ENCODE results near the gene SCNN1A. TPM values are rescaled to one million over a fixed set of nuclear protein-coding genes. Genes with fewer than 3 reads are reported as not detected.

SCNN1A gene
- total and polyA plus RNA-seq, 11 donors = 0.11 to 3.9 (median 0.43) TPM; not detected in 4

DNA sequence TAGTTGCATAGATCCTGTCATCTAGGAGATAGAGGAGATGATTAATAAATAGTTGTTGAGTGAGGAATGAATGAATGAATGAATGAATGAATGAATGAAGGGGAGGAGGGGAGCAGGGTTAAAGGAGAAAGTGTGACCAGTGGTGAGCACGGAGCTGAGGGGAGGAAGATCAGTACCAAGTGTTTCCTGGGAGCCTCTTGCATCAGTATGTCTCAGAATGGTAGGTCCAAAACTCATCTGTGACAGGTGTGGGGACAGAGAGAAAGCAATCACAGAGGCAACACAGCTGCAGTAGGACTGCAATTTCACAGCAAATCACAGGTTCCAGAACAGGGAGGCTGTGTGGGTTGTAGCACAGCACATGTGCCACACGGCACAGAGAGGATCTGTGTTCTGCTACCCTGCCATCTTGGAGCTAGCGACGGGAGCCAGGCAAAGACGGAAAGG is 19.0 kb downstream of the SCNN1A start:
- ATAC-seq = no peak

DNA sequence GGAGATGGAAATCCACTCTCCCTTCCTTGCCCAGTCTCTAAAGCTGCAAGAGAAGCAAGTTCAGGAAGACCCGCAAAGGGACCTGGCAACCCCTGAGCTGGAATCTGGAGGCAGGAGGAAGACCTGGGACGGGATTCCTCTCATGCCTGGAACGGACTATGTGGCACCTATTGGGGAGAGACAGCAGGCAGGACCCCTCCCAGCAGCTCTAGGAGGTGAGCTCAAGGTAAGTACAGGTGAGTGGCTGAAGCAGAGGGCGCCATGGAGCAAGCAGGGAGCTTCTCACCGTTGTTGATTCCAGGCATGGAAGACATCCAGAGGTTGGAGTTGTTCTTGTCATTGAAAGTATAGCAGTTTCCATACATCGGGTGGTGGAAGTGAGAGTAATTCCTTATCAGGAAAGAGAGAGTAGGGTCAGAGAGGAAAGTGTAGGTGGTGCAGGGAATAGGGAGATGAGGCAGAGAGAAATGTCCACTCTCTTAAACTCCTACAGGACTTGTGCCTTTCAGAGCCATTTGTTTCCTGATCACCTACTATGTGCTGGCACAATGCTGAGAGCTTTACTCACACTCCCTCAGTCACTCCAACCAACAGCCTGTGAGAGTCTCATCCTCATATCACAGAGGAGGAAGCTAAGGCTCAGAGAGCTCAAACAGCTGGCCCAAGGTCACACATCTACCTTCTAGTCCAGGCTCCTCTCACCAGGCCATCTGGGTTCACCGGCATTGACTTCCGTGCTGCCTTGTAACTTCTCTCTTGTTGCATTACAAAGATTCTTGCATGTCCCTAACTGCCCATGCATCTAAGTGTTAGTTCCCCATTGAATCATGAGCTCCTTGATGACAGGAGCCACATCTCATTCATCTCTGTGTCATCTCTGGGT is 19.6 kb downstream of the SCNN1A start:
- no peak for TF ChIP-seq POLR2A (IDR thresholded peaks at IDR 0.05)
- TF ChIP-seq, protein P1, sequence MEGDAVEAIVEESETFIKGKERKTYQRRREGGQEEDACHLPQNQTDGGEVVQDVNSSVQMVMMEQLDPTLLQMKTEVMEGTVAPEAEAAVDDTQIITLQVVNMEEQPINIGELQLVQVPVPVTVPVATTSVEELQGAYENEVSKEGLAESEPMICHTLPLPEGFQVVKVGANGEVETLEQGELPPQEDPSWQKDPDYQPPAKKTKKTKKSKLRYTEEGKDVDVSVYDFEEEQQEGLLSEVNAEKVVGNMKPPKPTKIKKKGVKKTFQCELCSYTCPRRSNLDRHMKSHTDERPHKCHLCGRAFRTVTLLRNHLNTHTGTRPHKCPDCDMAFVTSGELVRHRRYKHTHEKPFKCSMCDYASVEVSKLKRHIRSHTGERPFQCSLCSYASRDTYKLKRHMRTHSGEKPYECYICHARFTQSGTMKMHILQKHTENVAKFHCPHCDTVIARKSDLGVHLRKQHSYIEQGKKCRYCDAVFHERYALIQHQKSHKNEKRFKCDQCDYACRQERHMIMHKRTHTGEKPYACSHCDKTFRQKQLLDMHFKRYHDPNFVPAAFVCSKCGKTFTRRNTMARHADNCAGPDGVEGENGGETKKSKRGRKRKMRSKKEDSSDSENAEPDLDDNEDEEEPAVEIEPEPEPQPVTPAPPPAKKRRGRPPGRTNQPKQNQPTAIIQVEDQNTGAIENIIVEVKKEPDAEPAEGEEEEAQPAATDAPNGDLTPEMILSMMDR (IDR thresholded peaks at IDR 0.05) = no peak
- Histone ChIP-seq H3K4me1 (peaks cover 0 to 73% (median 6%) of the 10 kb centered on the region in 12 donors), H3K9me3 (no peaks in the 10 kb centered on the region), H3K27ac (peak overlapping the region in 1 of 12 donors; percentile 17), H3K4me3 (no peak overlapping the region), H3K27me3 (no peaks in the 10 kb centered on the region), H3K36me3 (no peaks in the 10 kb centered on the region)
- WGBS, 4 donors = 70 to 75% (median 75%) methylated on average over 8 of the region's 8 CpGs
- ATAC-seq (peak in 1 of 4 donors; percentile 31), DNase-seq (no peak)
- intact Hi-C loops (cut with DNase I) = no loop called here

More for the DNA sequence above, 19.0 kb downstream of the SCNN1A start:
- Histone ChIP-seq H3K9me3 (no peaks in the 10 kb centered on the region), H3K4me1 (peaks cover 0 to 73% (median 6%) of the 10 kb centered on the region in 12 donors), H3K4me3 (no peak overlapping the region), H3K36me3 (no peaks in the 10 kb centered on the region), H3K27me3 (no peaks in the 10 kb centered on the region), H3K27ac (no peak overlapping the region)
- no peak for TF ChIP-seq POLR2A (IDR thresholded peaks at IDR 0.05)
- TF ChIP-seq, protein P1 (IDR thresholded peaks at IDR 0.05) = no peak
- 78 to 94% (median 87%) methylated on average over 5 of the region's 5 CpGs for WGBS, 4 donors
- no peak for DNase-seq
- intact Hi-C loops (cut with DNase I) = no loop called here

- no peaks in the 10 kb centered on the region for H3K27me3 ChIP-seq
- no peaks in the 10 kb centered on the region for H3K9me3 ChIP-seq
- intact Hi-C loops (cut with DNase I) = no loop called here
- H3K36me3 ChIP-seq = no peaks in the 10 kb centered on the region
- ATAC-seq = no peak
- WGBS, 4 donors = 93 to 97% (median 95%) methylated on average over 8 to 10 of the region's 10 CpGs
- H3K4me3 ChIP-seq = no peak overlapping the region
- no peak for TF ChIP-seq POLR2A (IDR thresholded peaks at IDR 0.05)
- TF ChIP-seq, protein P1 (IDR thresholded peaks at IDR 0.05) = no peak
- DNase-seq = no peak
- peaks cover 0 to 73% (median 6%) of the 10 kb centered on the region in 12 donors for H3K4me1 ChIP-seq
- H3K27ac ChIP-seq = no peak overlapping the region
These were observed 20.6 kb downstream of the SCNN1A start for GRCh38 chr12:6354495-6355393.

Measured in heart left ventricle (tissue), 16 donors.